Caki2 (cell line): Measurements from ENCODE around the gene SLC25A30. TPM values are rescaled to one million over a fixed set of nuclear protein-coding genes. Genes with fewer than 3 reads are reported as not detected.
"Not testable (repeated sequence)": the region's sequence is repeated elsewhere in the genome, so short reads cannot be mapped to it uniquely, and the experiment has no call there.

Experiments
- DNase-seq: peaks from one replicate; pipeline ENCODE4 v3.0.0-alpha.2; 2015; ENCODE audit warnings: low read depth
- in situ Hi-C: cut with HindIII; loops from 2 replicates; pipeline ENCODE4 v1.10.0; 2016; ENCODE audit warnings: low sequenced_read_pairs, low pct_unique_long_range_greater_than_20kb, mixed read lengths
- total RNA-seq: library from RNA; depleted of rRNA; stranded (reverse); fragments of >200 nt; shearing (Covaris generic); gene quantifications from 2 replicates; pipeline ENCODE4 v1.2.3, GENCODE V29; 2014; ENCODE audit warnings: low replicate concordance

Gene SLC25A30
- total RNA-seq, 1 experiment from 2014 or later: 6.0 TPM

GRCh38 chr13:45401314-45401713 is 16.9 kb downstream of the SLC25A30 start:
- DNase-seq: no peak
- in situ Hi-C loops: no loop called here

DNA sequence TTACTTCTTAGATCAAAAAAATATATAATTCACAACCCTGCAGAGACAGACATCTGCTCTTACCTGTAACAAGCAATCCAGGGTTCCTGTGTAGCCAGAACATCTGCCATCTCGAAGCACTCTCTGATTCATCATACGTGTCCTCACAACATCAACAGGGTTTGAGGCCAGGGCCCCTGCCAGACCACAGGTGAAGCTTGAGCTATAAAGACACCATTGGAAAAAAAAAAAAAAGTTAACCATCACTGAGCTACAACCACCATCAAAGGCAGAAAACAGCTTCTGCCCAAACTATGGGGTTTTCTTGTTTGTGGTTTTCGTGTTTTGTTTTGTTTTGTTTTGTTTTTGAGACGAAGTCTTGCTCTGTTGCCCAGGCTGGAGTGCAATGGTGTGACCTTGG is 19.3 kb downstream of the SLC25A30 start:
- in situ Hi-C loops: no loop called here
- DNase-seq: no peak

GRCh38 chr13:45396533-45397095 is 21.6 kb downstream of the SLC25A30 start:
- DNase-seq: no peak

GRCh38 chr13:45393941-45394570 is 24.1 kb downstream of the SLC25A30 start:
- in situ Hi-C loops: no loop called here
- no peak for DNase-seq

More at GRCh38 chr13:45396533-45397095, 21.6 kb downstream of the SLC25A30 start:
- in situ Hi-C loops: no loop called here

DNA sequence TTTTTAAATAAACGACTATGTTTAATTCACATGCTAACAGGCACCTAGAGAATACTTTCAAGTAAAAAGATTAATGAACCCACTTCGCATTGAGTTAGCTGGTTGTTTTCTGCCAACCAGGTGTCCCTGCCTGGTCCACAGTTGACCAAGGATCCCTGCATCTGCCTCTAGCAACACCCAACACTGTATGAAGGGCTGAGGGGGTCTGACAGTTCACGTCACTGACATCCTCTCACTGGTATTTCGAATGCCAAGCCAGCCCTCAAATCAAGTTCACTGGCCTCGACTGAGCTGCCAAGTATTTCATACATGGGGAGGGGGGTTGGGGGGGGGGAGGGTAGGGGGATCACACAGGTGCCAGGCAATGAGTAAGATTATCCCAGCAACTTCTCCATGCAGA is 25.4 kb downstream of the SLC25A30 start:
- in situ Hi-C loops: no loop called here
- no peak for DNase-seq

DNA sequence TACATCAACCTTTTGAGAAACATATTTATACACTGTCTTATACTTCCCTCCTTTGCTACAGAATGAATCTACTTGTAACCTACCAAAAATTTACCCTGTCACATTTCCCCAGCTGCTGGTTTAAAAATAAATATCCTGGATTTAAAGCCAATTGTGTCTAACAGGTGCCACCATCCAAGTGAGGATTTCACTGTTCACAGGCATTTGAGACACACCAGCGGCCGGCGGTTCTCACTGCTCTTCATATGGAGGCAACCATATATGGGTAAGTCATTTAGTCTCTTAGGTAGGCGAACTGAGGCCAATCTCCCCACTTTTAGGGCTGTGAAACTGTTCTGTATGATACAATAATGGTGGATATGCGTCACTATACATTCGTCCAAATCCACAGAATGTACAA is 26.2 kb downstream of the SLC25A30 start:
- in situ Hi-C loops: no loop called here
- DNase-seq: no peak

- DNase-seq, in situ Hi-C loops: not testable (repeated sequence)
Measured at GRCh38 chr13:45391128-45391527, 27.0 kb downstream of the SLC25A30 start.

DNA sequence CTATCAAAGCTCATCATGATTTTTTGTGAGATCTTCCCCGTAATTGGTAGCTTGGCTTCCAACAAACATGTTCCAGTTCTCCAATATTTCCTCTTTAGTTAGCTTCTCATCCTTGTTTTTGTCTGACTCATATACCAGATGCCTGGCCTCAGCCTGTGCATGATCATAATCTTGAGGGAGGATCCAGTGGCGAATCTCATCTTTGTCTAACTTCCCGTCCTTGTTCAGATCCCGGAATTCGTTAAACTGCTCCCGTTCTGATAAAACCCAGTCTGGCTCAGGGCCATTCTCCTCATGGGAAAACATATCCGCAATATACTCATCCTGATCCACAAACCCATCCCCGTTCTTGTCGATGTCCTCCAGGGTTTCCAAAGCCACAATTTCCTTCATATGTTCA is 27.8 kb downstream of the SLC25A30 start:
- in situ Hi-C loops, DNase-seq: not testable (repeated sequence)

DNA sequence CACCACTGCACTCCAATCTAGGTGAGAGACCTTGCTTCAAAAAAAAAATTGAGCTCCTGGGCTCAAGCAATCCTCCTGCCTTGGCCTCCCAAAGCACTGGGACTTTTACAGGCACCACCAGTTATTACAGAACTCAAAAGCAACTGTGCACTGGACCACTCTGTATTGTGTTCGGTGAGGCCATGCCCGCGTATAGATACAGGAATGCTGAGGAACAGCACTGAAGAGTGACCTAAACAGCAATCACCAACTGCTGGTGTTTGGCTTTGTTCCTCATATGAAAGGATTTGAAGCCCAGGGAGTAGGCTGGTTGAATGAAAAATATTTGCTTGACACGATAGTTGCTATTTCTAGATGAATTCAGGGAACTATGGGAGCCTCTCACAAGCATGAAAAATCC is 29.5 kb downstream of the SLC25A30 start:
- no peak for DNase-seq
- in situ Hi-C loops: no loop called here

DNA sequence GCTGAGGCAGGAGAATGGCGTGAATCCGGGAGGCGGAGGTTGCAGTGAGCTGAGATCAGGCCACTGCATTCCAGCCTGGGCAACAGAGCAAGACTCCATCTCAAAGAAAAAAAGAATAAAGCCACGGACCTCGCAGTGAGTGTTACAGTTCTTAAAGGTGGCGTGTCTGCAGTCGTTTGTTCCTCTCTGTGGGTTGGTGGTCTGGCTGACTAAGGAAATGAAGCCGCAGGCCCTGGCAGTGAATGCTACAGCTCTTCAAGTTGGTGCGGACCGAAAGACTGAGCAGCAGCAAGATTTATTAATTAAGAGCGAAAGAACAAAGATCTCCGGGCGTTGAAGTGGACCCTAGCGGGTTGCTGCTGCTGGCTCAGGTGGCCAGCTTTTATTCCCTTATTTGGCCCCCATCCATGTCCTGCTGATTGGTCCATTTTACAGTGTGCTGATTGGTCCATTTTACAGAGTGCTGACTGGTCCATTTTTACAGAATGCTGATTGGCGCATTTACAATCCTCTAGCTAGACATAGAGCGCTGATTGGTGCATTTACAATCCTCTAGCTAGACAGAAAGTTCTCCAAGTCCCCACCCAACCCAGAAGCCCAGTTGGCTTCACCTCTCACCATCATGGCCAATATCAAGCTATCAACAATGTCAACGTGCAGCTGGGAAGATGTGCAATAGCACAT is 31.1 kb downstream of the SLC25A30 start:
- in situ Hi-C loops, DNase-seq: not testable (repeated sequence)

GRCh38 chr13:45385907-45386553 is 32.1 kb downstream of the SLC25A30 start:
- in situ Hi-C loops: no loop called here
- no peak for DNase-seq

DNA sequence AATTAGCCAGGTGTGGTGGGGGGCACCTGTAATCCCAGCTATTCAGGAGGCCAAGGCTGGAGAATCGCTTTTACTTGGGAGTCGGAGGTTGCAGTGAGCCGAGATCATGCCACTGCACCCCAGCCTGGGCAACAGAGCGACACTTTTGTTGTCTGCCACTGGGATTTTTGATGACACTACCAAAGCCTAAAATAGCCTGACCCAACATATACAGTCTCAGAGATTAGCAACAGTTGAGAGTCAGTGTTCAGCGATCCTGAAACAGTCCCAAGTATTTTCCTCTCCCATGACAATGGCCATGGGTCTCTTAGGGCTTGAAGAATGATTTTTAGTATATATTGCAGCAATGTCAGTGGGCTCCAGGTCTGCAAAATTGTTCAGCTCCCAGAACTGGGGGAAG is 32.9 kb downstream of the SLC25A30 start:
- no peak for DNase-seq
- in situ Hi-C loops: no loop called here

- in situ Hi-C loops: no loop called here
- no peak for DNase-seq
Measured at GRCh38 chr13:45384474-45385174, 33.5 kb downstream of the SLC25A30 start.

GRCh38 chr13:45382739-45383138 is 35.4 kb downstream of the SLC25A30 start:
- in situ Hi-C loops, DNase-seq: not testable (repeated sequence)

DNA sequence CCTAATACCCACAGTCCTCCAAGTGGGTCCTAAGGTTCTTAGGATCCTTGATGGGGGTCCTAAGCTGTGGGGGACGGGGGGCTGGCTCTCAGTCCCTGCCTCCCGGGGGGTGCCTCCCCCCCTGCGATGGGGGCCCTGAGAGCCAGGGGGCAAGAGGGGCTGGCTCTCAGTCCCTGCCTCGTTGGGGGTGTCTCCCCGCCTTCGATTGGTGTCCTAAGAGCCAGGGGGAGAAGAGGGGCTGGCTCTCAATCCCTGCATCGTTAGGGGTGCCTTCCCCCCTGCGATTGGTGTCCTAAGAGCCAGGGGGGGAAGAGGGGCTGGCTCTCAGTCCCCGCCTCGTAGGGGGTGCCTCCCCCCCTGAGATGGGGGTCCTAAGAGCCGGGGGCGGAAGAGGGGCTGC is 37.0 kb downstream of the SLC25A30 start:
- in situ Hi-C loops: no loop called here
- DNase-seq: no peak

GRCh38 chr13:45380708-45381107 is 37.5 kb downstream of the SLC25A30 start:
- DNase-seq, in situ Hi-C loops: not testable (repeated sequence)

- in situ Hi-C loops: not testable (repeated sequence)
Measured at GRCh38 chr13:45379516-45379915, 38.7 kb downstream of the SLC25A30 start.

DNA sequence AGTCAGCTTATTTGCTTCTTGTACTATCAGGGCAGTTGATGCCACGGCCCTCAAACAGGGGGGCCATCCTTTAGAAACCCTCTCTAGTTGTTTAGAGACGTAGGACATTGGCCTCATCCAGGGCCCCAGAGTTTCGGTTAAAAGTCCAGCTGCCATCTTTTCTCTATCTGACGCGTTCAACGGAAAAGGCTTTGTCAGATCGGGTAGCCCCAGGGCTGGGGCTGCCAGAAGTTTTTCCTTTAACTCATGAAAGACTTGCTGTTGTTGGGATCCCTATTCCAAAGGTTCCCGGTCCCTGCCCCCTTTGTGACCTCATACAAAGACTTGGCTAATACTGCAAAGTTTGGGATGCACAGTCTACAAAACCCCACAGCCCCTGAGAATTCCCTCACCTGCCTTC is 39.4 kb downstream of the SLC25A30 start:
- DNase-seq, in situ Hi-C loops: not testable (repeated sequence)

More at GRCh38 chr13:45379516-45379915, 38.7 kb downstream of the SLC25A30 start:
- not testable (repeated sequence) for DNase-seq
